Inflammatory macrophage treated with lipopolysaccharide for 1 hour (primary cell): Measurements from ENCODE around the gene FOXL1.

ENCODE experiments used
- DNase-seq, 2 donors: peaks; one replicate each; pipeline ENCODE4 v3.0.0-alpha.2; 2020 to 2022

FOXL1 gene

DNA sequence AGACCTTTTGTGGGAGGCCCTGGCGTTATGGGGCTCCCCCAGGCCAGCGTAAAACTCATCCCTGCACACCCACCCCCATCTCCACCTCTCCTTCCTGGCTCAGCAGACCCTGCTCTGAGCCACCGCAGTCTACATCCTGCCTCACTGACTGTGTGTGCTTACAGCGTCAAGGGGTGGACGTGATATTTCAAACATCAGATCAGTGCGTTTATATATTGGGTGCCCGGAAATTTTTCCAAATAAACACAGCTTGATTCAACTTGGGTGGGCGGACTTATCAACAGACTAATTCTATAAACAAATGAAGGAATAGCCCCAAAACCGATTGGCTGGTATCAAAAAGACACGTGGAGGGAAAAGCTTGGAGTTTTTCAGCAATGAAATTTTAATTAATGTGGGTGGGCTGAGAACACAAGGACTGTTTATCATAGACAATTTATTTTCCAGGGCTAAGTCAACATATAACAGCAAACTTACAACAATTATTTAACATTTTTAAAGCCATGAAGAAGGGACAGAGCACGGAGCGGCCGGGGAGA is at the start of gene FOXL1:
TSS of gene FOXL1 (plus strand) at position 489 of the 539 bp plus-strand sequence. CDS start 175 bp downstream, outside the sequence.
- DNase-seq = no peak

DNA sequence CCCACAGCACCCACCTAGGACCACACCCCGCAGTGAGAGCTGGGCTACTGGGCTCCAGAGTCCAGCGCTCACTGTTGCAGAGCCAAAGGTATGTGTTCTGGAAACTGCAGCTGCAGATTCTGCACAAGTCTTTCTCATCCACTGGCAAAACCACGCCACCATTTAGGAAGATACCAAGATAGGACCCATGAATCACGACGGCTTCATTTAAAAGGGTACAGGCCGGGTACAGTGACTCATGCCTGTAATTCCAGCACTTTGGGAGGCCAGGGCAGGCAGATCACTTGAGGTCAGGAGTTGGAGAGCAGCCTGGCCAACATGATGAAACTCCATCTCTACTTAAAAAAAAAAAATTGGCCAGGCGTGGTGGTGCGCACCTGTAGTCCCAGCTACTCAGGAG is 49.2 kb upstream of the FOXL1 start:
- no peak for DNase-seq

DNA sequence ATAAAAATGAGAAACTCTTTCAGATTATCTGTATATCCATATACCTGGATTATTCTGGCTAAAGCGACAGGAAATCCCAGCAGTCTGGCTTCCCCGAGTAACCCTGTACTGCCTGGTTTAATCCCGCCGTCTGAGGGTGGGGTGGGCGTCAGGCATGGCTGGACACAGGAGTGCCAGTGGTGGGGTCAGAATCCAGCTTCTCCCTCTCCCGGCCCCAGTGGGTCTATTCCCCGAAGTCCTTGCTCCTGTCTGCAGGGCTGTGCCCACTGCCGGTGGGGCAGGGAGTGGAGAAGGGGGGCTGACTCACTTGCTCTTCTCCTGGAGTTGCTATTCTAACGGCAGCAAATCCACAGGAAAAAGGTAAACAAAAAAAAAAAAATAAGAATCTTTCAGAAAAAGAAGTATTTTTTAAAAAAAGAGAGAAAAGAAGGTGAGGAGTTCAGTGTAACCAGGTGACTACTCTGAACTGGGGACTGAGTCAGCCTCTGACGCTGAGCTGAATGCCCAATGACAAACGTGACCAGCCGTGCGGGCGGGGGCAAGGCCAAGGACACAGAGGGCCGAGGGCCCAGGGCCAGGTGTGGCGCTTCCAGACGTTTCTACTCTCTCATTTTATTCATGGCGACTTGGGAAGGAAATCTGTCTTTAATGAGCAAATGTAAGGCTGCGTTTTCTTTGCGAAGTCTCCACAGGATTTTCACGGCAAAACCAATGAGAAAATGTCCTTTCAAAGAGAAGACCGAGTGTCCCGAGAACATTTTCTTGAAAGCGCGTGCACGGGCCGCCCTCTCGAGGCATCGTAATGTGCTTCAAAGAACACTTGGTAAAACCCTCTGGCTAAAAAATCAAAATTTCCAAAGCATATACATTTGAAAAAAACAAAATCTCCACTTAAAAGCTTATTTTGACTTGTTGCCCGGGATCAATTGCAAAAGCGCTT is 47.8 kb upstream of the FOXL1 start:
- no peak for DNase-seq

DNA sequence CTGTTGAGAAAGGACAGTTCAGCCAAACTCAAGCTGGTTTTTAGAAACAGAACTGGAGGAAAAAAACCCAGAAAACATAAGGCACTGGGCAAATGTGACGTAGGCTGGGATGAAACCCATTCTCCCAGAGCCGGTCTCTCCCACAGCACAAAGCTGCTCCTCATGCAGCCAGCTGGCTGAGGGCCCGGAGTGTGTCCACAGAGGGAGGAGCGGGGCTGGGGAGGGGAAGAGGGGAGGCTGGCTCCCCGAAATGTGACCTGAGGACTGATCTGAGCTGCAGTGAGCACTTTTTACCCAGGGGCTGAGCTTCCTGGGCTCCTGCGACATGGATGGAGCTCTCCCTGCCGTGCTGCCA is 47.2 kb upstream of the FOXL1 start:
- no peak for DNase-seq

DNA sequence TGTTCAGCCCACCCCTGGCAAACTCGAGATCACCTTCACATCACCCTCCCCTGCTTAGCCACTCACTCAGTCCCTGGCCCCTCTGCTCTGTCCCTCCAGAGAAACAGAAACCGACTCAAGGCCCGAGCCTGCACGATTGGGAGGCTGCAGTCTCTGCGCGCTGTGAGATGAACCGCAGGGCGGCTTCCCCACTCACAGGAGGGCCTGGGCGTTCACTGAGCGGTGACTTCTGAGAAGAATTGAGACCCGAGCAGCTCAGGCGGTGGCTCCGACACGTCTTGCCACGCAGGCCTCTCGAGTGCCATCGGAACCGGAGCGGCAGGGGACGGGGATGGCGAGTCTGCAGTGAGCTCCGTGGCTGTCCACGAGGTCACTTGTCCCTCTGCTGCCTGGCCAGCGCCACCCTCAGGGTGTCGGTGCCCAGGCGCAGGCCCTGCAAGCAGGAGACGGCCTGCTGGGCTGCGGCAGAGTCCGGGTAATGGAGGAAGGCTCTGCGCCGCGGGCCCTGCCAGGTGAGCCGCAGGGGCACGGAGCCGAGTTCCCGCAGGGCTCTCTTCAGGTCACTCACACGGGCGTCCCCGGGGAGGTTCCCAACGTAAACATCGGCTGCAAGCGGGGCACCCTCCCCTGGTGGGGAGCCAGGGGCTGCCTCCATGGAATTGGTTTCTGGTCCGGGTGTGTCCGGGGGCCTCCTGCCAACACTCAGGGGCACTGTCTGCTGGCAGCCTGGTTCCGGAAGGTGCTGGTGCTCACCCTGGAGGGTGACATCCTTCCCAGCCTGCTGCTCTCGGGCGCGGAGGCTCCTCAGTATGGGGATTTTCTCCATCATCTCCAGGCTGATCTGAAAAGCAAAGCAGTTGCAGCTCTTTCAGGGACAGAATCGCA is 46.5 kb upstream of the FOXL1 start:
- DNase-seq = no peak

DNA sequence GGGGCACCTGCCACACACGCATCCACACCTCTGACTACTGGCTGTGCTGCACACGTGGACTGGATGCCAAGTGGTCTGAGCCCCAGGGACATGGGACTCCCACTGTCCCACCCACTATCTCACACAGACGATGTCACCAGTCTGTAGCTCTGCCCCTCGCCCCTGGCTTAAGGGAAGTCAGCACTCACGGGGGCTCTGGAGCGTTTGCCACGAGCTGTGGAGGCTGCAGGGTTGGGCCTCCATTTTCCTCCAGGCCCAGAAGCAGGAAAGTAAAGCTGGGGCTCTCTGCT is 45.9 kb upstream of the FOXL1 start:
- DNase-seq = no peak

DNA sequence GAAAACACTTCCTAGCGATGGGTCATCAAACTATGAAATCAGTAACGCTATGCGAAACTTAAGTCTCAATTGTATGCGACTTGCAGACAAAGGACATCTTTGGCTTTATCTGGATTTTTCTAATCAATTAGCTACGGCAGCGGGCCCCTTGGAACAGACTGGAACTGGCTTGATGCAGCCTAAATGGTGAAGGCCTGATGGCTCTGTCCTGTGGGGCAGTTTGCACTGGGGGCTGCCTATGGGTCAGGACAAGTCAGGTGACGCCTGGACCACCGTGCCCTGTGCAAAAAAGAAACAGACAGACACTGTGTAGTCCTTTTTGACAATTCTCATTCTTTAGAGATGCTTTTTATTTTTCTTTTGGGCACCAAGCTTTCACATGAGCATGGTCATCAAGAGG is 45.3 kb upstream of the FOXL1 start:
- no peak for DNase-seq

DNA sequence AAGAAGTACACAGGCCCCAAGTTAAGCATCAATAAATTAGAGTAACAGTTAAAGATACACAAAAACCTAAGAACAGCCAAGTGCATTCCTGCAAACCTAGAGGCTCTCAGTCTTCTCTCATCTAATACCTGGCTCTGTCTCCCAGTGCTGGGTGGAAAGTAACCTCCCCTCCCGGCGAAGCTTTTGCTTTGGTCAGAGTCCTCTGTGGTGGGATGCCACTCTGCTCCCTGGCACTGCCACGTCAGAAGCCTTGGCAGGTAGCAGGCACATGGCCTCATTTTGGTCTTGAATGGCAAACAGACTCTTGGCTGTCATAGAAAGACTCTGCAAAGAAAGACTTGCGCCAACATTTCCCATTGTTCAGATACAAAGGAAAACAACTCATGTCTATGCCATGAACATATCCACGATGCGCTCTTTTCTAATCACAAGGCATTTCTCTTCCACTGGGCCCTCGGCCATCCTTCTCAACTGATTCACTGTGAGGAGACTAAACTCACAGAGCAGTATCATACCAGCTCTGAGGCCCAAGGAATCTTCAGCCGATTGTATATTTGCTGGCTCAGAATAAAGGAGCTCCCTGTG is 44.5 kb upstream of the FOXL1 start:
- DNase-seq = no peak

DNA sequence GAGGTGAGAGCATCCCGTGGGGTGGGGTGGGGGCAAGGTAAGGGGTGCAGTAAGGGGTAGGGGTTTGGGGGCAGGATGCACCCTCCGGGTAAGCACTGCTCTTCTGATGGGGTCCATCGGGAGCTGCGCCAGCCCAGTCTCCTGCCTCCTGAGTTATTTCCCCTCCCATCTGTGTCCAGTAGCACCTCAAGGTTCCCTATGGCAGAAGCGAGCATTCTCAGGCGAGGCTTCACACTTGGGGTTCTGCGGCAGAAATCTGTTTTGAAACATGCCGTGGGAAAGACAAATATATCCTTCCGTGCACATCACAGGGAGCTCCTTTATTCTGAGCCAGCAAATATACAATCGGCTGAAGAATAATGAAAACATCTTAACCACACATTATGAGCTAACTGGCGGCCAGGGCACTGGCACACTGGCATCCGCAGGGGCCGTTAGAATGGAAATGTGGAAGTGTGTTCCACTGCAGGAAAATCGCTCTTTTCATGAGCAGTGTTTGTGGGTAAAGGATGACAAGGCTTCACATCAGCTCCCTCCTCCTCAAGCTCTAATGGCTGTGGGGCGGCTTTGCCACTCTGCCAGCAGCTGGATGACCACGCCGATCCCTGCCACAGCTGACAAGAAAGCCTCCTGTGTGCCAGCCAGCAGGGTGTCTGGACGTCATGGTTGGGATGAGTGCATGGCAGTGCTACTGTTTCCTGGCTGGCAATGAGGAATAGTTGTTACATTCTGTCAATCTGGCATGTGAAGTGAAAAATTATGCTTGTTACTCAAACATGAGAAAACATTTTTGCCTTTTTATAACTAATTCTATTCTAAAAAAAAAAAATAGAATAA is 43.4 kb upstream of the FOXL1 start:
- DNase-seq = no peak

DNA sequence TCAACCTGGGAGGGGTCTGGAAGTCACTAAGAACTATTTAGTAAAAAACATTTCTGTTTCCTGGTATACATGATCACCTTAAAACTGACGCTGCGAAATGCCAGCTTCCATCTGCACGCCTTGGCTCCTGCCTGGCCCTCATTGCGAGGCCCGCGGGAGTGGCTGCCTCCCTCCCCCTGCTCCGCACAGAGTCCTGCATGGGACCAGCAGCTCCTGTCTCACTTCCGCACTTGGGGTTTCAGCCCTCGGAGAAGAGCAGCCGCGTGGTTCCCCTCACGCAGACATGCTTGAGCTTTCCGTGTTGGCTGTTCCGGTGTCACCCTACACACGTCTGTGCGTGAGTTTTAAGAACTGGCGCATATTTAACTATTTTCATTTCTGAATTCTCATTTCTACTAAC is 41.7 kb upstream of the FOXL1 start:
- DNase-seq = no peak

DNA sequence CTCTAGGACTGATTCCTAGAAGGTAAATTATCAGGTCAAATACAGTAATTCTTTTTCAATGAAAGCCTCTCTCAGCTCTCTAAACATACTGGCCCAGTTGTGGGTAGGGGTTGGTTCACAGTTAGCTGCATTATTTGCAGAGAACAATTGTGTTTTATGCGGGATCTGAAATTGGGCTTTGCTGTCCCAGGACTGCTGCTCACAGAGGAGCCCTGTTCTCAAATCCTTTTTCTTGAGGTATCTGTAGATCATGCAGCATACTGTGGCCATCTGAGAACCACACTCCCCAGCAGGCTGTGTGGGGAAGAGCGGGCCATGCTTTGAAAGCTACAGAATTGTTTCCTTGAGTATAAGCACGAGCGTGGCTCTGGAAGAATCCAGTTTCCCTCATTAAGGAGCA is 40.9 kb upstream of the FOXL1 start:
- DNase-seq = no peak

DNA sequence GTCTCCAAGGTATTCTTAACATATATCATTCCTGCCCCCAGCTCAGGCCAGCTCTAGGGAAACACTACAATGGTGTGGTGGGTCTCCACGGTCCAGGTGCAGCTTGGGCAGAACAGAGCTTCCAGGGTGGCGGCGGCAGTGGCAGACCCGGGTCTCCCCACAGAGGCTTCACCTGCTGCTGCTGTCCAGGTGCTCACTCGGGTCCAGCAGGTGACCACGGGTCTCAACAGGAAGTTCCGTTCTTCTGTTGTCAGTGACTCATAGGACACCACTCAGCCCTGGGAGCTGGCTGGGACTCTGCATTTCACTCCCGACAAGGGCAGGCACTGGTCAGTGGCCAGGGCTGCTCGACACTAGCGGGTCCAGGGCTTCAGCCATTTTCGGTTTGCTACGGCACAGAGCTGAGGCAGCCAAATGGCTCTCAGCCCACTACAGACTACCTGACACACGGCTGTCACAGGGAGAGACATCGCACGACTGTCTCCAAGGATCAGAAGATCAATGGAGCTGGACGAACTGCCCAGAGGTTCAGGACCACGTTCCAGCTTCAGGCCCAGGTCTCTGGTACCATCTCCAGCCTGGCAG is 40.1 kb upstream of the FOXL1 start:
- no peak for DNase-seq

DNA sequence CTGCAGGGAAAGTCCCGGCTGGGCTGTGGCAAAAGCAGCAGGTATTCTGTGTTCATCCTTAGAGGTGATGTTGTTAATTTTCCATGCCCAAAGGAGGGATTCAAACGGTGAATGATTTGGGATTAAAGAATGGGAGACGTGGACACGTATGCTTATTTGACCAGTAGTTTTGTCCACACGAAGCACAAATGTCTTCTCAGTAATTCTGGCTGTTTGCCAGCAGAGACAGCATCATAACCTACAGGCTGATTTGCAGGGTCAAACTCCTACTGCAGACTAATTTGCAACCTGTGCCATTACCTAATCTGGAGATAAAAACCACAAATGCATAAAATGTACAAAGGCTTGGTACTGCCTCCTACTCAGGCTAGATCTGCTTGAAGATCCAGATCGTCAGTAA is 37.5 kb upstream of the FOXL1 start:
- no peak for DNase-seq

DNA sequence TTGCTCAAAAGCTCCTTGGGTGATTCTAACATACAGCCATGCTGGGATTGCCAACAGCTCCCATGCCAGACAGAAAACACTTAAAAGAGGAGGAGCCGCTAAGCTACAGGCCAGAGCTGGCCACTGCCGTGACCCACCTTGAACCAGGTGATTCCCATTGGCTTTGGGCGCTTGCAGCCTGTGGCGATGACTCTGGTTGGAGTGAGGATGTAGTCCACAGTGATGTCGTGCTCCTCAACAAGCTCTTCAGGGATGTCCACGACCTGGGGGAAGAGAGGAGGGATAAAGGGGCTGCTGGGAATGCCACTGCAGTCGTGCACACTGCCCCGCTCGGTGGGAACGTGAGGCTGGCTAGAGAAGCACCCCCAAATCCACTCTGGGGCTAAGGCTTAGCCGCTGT is 36.8 kb upstream of the FOXL1 start:
- DNase-seq = no peak

DNA sequence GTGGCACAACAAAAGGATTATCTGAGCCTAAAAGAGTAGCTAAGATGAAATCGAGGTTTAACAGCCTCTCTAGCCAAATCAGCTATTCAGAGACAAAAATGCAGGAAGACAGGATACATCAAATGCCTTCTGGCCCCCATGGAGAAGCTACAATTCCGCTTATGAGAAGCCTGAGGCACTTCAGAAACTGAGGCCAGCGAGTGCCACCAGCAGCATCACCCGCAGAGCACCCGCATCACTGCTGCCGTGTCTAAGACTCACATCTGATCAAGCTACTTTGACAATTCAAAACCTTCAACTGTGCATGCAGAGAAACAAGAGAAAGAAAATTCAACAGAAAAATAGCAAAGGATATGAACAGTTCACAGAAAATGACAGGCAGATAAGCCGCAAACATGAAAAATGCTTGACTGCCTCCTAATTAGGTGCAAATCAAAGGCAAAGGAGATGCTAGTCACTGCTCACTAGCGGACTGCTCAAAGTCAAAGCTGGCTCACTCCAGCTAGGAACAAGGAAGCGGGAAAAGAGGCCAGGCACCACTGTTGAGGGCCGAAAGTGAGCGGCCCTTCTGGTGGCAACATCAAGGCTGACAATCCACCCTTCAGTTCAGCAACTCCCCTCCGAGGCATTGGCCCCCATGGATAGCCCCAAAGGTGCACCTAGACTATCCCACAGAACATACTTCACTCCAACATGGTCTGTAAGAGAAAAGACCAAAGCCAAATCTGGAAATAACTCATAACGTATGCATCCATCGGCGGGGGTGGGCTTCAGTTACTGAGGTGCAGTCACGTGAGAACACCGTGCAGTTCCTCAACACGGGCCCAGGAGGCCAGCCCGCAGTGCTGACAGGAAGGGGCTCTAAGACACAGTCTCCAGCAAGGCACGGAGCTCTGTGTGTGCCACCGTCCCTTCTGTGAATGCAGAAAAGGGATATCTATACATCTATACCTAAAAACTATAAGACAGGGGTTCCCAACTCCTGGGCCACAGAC is 35.3 kb upstream of the FOXL1 start:
- no peak for DNase-seq

DNA sequence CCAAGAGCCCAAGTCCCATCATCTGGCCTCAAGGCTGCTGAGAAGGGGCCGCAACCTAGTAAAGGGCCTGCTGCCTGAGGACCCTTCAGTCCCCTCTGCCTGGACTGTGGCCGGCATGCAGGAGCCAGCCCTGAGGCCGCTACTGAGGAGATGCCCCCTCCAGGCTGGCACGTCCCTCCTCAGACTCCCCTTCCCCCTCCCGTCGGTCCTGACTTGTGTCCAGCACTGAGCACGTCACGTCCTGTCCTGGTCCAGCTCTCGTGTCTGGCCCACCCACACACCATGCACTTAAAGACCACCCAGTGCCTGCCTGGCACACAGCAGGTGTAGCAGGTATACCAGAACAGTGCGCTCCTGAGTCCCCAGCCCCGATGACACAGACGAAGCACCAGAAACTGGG is 32.9 kb upstream of the FOXL1 start:
- no peak for DNase-seq

DNA sequence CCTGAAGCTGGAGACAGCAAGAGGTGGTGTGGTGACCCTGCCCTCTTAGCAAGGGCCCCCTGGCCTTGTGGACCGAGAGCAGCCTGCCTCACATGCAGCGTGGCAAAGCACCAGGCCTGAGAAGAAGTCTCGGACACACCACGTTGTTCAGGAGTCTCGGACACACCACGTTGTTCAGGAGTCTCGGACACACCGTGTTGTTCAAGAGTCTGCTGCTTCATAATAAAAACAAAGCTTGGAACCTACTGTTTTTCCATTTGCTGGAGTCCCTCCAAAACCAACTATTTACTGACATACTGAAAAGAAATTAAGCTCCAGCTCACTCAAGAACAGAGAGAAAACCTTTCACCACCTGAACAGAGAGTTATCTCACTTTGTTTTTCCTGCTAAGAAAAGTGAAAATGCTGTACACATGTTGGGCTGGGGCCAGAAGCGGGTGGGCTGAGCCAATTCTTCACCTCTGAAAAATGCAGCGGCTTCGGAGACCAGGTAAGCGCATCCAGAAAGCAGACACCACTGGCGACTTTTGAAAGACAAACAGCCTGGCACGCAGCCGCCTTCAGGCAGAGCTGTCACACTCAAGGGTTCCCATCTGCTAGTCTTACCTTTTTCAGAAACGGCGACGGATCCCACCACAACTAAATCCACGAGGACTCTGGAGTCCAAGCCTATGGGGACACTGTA is 32.3 kb upstream of the FOXL1 start:
- no peak for DNase-seq

DNA sequence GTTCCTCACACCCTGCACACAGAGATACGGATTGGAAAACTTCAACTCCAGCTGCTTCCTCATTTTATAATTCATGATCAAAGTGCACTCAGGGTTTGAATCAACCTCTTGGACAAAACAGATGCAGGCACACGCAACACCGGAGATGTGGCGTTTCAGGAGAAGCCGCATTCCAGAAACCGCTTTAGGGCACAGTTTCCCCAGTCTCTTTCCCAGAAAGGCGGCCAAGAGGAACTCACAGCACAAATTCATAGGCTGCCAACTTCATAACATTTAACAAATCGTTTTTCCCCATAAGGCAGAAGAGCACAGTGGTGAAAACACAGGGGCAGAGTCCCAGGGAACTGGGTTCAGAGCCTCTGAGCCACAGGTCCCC is 31.7 kb upstream of the FOXL1 start:
- no peak for DNase-seq

DNA sequence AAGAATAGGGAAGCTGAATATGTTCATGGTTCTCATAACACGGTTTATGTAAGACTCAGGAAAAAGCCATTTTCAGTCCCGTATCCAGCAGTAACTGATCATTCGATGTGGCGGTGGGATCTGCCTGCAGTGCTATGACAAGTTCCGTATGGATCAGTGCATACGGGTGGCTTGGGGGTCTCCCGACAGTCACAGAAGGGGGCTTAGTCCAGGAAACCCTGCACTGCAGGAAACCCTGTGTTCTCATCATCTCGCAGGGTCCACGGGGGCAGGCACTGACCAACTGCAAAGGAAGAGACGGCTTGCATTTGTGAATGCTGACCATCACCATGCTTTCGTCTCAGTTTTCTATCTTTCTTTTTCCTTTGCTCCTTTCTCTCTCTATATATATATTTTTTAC is 31.1 kb upstream of the FOXL1 start:
- DNase-seq = no peak
